PC-9 (cell line): Measurements from ENCODE around the gene C4BPA. TPM values are rescaled to one million over a fixed set of nuclear protein-coding genes. Genes with fewer than 3 reads are reported as not detected.
A peak's percentile ranks its signal among the peaks of the same experiment; 100 is the strongest.

Experiments
- Bru-seq: library from RNA; stranded (reverse); fragments of 400-500 nt; gene quantifications from one replicate; lab custom pipeline; 2021; lab: Mats Ljungman, UMichigan
- BruChase-seq, 2 experiments: library from RNA; stranded (reverse); fragments of 400-500 nt; gene quantifications; one replicate each; lab custom pipeline; 2021; lab: Mats Ljungman, UMichigan
- BruUV-seq: library from RNA; stranded (reverse); fragments of 400-500 nt; replicated peaks from 2 replicates; lab custom pipeline; 2021; lab: Mats Ljungman, UMichigan
- CTCF ChIA-PET: fragments of 300-600 bp; sonication (Branson Sonifier 250); formaldehyde crosslinking; loops from one replicate; lab custom pipeline; 2022; ENCODE audit warnings: antibody characterized with exemption; lab: Charles Lee
- POLR2A ChIA-PET: fragments of 300-600 bp; sonication (Branson Sonifier 250); formaldehyde crosslinking; loops from one replicate; lab custom pipeline; 2022; ENCODE audit warnings: antibody characterized with exemption; ENCODE audit not compliant: unreplicated experiment; lab: Charles Lee
- DNase-seq, 2 experiments: peaks; one replicate each; pipeline versions ENCODE4 v3.0.0 to v3.0.0-alpha.2; 2015 to 2022; ENCODE audit warnings: mixed read lengths in 1 of 2
- H2AFZ ChIP-seq: fragments of 200-600 bp; sonication (generic); 2 replicates; pipeline ENCODE4 v1.8.1; 2017; ENCODE audit warnings: antibody characterized with exemption
- H3F3A ChIP-seq: fragments of 200-600 bp; sonication (generic); 2 replicates; pipeline ENCODE4 v1.8.1; 2017; ENCODE audit warnings: antibody characterized with exemption, mild to moderate bottlenecking, low read depth; ENCODE audit not compliant: insufficient read depth
- H3K27ac ChIP-seq: fragments of 200-600 bp; sonication (generic); 2 replicates; pipeline ENCODE4 v1.6.1; 2016; ENCODE audit warnings: mixed run types
- H3K27me3 ChIP-seq: fragments of 200-600 bp; sonication (generic); 2 replicates; pipeline ENCODE4 v1.6.1; 2016; ENCODE audit warnings: low read depth, mixed run types; ENCODE audit not compliant: insufficient read depth
- H3K36me3 ChIP-seq: fragments of 200-600 bp; sonication (generic); 2 replicates; pipeline ENCODE4 v1.6.1; 2016; ENCODE audit warnings: low read depth, mixed run types
- H3K4me1 ChIP-seq: fragments of 200-600 bp; sonication (generic); replicated peaks from 2 replicates; pipeline ENCODE4 v1.6.1; 2016; ENCODE audit warnings: mixed run types; ENCODE audit not compliant: insufficient read depth
- H3K4me2 ChIP-seq: fragments of 200-600 bp; sonication (generic); 2 replicates; pipeline ENCODE4 v1.6.1; 2017; ENCODE audit warnings: mixed run types
- H3K4me3 ChIP-seq: fragments of 200-600 bp; sonication (generic); 2 replicates; pipeline ENCODE4 v1.6.1; 2016; ENCODE audit warnings: mixed run types
- H3K79me2 ChIP-seq: fragments of 200-600 bp; sonication (generic); 2 replicates; pipeline ENCODE4 v1.6.1; 2017; ENCODE audit warnings: low read depth, mixed run types
- H3K9me2 ChIP-seq: fragments of 200-600 bp; sonication (generic); 2 replicates; pipeline ENCODE4 v1.8.1; 2017; ENCODE audit warnings: mild to moderate bottlenecking; ENCODE audit not compliant: insufficient read depth
- H3K9me3 ChIP-seq: fragments of 200-600 bp; sonication (generic); 2 replicates; pipeline ENCODE4 v1.8.1; 2016; ENCODE audit warnings: low read depth; ENCODE audit not compliant: insufficient read depth
- H4K20me1 ChIP-seq: fragments of 200-600 bp; sonication (generic); 2 replicates; pipeline ENCODE4 v1.8.1; 2017; ENCODE audit not compliant: insufficient read depth
- EZH2 ChIP-seq: fragments of 200-600 bp; sonication (generic); IDR thresholded peaks from 2 replicates; pipeline ENCODE4 v1.8.0; 2017; ENCODE audit warnings: antibody characterized with exemption, low read depth
- intact Hi-C: fragments of 100-400 bp; cut with micrococcal nuclease; formaldehyde crosslinking; loops from one replicate; pipeline ENCODE4 v1.10.0; 2022; ENCODE audit not compliant: unreplicated experiment
- long read RNA-seq: library from polyadenylated mRNA; stranded (forward); transcript quantifications from one replicate; pipeline ENCODE4 v2.0.0, GENCODE V29; 2022
- total RNA-seq: library from RNA; stranded (reverse); gene quantifications from 2 replicates; pipeline ENCODE4 v1.2.3, GENCODE V29; 2021
- TF ChIP-seq, protein P1 (sequence below): fragments of 200-600 bp; sonication (generic); conservative IDR thresholded peaks from 2 replicates; pipeline ENCODE4 v1.6.1; 2017; ENCODE audit warnings: mixed run types, antibody characterized with exemption, mild to moderate bottlenecking, moderate library complexity

C4BPA gene
- total RNA-seq (not detected in 2 replicates), Bru-seq, nascent RNA (percentile 1 among the genes with signal in this experiment), BruChase-seq, experiment 1, labeled RNA remaining after a 2-hour chase (percentile 2 among the genes with signal in this experiment), BruChase-seq, experiment 2, labeled RNA remaining after a 6-hour chase (percentile 8 among the genes with signal in this experiment)
- long read RNA-seq, result 0 reads

DNA sequence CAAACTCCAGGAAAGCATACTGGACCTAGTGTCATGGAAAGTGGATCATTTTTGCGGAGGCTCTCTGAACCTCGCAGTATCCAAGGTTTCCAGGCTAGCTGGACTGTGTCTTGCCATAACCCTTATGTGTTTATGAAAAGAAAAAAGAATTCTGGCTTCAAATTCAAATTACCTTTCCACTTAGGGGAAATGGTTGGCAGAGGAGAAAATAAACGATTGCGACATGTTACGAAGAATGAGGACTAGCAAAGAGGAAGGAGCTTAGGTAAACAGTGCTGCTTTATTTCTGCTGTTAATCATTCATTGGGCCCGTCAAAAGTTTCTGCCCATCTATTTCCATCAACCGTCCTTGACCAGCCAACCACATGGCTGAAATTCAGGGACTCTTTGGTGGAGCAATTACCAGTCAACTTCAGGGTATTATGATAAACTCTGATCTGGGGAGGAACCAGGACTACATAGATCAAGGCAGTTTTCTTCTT is at the start of gene C4BPA:
Gene C4BPA, plus strand, starts transcription at position 342 of the 482 bp plus-strand sequence. CDS start 8,793 bp downstream, outside the sequence.
- CTCF ChIA-PET, result interaction anchor here (0.5 kb wide), 1 partner anchor 406 kb away, joined by 4 read pairs; no protein-coding TSS in a partner anchor
- H3K4me3 ChIP-seq, result no peak within 1 kb of the TSS
- H3K9me2 ChIP-seq, result no peaks in the 10 kb centered on the region
- DNase-seq, result no peak
- H3K4me1 ChIP-seq, result 0 out of 2 replicates have a peak, but pooled peaks cover 10% of the 10 kb centered on the region
- H3F3A ChIP-seq, result peaks cover 7% of the 10 kb centered on the region; the same call in 1 of the 2 replicates
- H3K27me3 ChIP-seq, result no peaks in the 10 kb centered on the region
- TF ChIP-seq, protein P1, sequence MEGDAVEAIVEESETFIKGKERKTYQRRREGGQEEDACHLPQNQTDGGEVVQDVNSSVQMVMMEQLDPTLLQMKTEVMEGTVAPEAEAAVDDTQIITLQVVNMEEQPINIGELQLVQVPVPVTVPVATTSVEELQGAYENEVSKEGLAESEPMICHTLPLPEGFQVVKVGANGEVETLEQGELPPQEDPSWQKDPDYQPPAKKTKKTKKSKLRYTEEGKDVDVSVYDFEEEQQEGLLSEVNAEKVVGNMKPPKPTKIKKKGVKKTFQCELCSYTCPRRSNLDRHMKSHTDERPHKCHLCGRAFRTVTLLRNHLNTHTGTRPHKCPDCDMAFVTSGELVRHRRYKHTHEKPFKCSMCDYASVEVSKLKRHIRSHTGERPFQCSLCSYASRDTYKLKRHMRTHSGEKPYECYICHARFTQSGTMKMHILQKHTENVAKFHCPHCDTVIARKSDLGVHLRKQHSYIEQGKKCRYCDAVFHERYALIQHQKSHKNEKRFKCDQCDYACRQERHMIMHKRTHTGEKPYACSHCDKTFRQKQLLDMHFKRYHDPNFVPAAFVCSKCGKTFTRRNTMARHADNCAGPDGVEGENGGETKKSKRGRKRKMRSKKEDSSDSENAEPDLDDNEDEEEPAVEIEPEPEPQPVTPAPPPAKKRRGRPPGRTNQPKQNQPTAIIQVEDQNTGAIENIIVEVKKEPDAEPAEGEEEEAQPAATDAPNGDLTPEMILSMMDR, result no peak
- TF ChIP-seq EZH2, result no peak
- no peaks in the 10 kb centered on the region for H3K36me3 ChIP-seq
- intact Hi-C loops, result loop anchor here (10.0 kb wide), 1 partner anchor 61 kb away; no protein-coding TSS in a partner anchor
- H3K4me2 ChIP-seq, result no peak within 1 kb of the TSS
- H3K9me3 ChIP-seq, result no peaks in the 10 kb centered on the region
- POLR2A ChIA-PET, result no interaction called here
- no TSS peak for BruUV-seq
- H4K20me1 ChIP-seq, result no peaks in the 10 kb centered on the region
- no peaks in the 10 kb centered on the region for H3K79me2 ChIP-seq
- H3K27ac ChIP-seq, result no peak within 1 kb of the TSS
- H2AFZ ChIP-seq, result peak within 1 kb of the TSS; percentile 56; the same call in 1 of the 2 replicates

DNA sequence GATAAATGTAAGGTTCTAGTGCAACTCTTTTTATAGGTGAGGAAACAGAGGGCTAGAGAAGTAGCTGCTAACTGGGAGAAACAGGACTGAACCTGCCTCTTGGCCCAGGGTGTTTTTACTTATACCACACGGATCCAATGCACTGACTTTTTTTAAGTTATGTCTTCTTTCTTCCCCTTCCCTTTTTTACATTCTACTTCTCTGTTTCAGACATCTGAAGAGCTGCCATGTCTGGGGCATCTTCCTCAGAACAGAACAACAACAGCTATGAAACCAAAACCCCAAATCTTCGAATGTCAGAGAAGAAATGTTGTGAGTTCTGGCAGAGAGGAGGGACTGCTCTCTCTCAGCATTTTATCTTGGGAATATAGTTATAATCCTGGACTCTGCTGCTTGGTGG is 49.5 kb upstream of the C4BPA start:
- intact Hi-C loops, result loop anchor here (5.0 to 10.0 kb wide), 2 partner anchors 420 to 698 kb away; partner anchors contain the start of genes CD46 and DYRK3
- no TSS peak for BruUV-seq
- H3K9me3 ChIP-seq, result no peaks in the 10 kb centered on the region
- H3K4me3 ChIP-seq, result no peak overlapping the region
- DNase-seq, result no peak
- H3K79me2 ChIP-seq, result peaks cover 22% of the 10 kb centered on the region
- H3K9me2 ChIP-seq, result no peaks in the 10 kb centered on the region
- no peak overlapping the region for H2AFZ ChIP-seq
- TF ChIP-seq, protein P1, result no peak
- TF ChIP-seq EZH2, result no peak
- H3K36me3 ChIP-seq, result no peaks in the 10 kb centered on the region
- H3K27ac ChIP-seq, result no peak overlapping the region
- peaks cover 13% of the 10 kb centered on the region for H3K4me1 ChIP-seq
- CTCF ChIA-PET, result no interaction called here
- POLR2A ChIA-PET, result interaction anchor here (0.6 kb wide), 1 partner anchor 370 kb away, joined by 3 read pairs; the partner anchor contains the start of gene MAPKAPK2
- H3F3A ChIP-seq, result peaks cover 36% of the 10 kb centered on the region
- 0 out of 2 replicates have a peak, but pooled peaks cover 3% of the 10 kb centered on the region for H4K20me1 ChIP-seq
- H3K27me3 ChIP-seq, result no peaks in the 10 kb centered on the region
- no peak overlapping the region for H3K4me2 ChIP-seq

DNA sequence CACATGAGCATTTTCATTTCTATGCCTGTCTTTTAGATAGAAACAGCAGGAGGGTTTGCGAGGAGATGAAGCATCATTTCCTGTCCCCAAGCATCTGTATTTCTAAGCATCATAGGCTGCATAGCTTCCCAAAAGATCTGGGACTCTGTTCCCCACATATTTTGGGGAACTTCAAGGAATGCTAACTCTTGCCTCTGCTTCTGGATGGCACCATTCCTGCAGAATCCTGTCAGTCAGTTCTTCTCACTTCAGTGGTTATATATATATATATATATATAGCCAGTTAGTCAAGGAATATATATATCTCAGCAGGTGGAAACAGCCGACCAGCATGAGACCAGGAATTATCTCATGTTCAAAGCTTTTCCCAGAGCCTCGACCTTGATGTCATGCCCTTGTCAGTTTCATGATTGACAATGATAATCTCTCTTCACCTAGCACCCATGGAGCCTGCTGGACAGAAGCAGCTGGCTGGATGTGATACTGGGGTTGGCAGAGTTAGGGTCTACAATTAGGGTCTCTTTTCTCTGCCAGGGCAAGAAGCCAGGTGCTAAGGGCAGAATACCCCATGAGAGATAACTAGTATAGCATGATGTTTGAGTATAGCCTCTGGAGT is 48.5 kb upstream of the C4BPA start:
- no peaks in the 10 kb centered on the region for H4K20me1 ChIP-seq
- no peaks in the 10 kb centered on the region for H3K9me2 ChIP-seq
- H3K27ac ChIP-seq, result no peak overlapping the region
- H2AFZ ChIP-seq, result no peak overlapping the region
- ChIA-PET POLR2A (no interaction called here), CTCF (no interaction called here)
- no peaks in the 10 kb centered on the region for H3K9me3 ChIP-seq
- TF ChIP-seq EZH2, result no peak
- TF ChIP-seq, protein P1, result no peak
- H3K36me3 ChIP-seq, result no peaks in the 10 kb centered on the region; the same call in 1 of the 2 replicates
- H3K4me3 ChIP-seq, result no peak overlapping the region
- intact Hi-C loops, result loop anchor here (10.0 kb wide), 1 partner anchor 421 kb away; the partner anchor contains the start of gene DYRK3
- no TSS peak for BruUV-seq
- H3K4me2 ChIP-seq, result no peak overlapping the region
- no peak for DNase-seq
- peaks cover 31% of the 10 kb centered on the region for H3F3A ChIP-seq
- no peaks in the 10 kb centered on the region for H3K27me3 ChIP-seq
- peaks cover 12% of the 10 kb centered on the region for H3K79me2 ChIP-seq
- peaks cover 10% of the 10 kb centered on the region for H3K4me1 ChIP-seq
